Measurements from ENCODE around the gene SETBP1.

Gene SETBP1

GRCh38 chr18:45006934-45007333, 326.2 kb downstream of the SETBP1 start:
- TF ChIP-seq ZNF830 (tag by site-specific recombination; IDR thresholded peaks at IDR 0.05; ENCODE audit: low read depth) (no peak), ZNF777 (tag by site-specific recombination; IDR thresholded peaks at IDR 0.05; ENCODE audit: borderline replicate concordance) (no peak)
- Histone ChIP-seq H3K4me3 (ENCODE audit: low read depth, low read length) (no peak overlapping the region), H3K9me3 (ENCODE audit: control insufficient read depth, insufficient read depth, low read depth, low read length) (no peaks in the 10 kb centered on the region), H3K36me3 (ENCODE audit: control insufficient read depth in 2 of 2, insufficient read depth in 1 of 2, low read length in 2 of 2) (no peaks in the 10 kb centered on the region), H3K27ac (ENCODE audit: extremely low read depth, low read depth, low read length) (no peak overlapping the region), H3K4me1 (ENCODE audit: control insufficient read depth, insufficient read depth, low read length) (peaks cover 13% of the 10 kb centered on the region)
- ChIA-PET POLR2A (no interaction called here), CTCF (no interaction called here)

GRCh38 chr18:45007531-45007930, 326.8 kb downstream of the SETBP1 start:
- POLR2A ChIA-PET, result no interaction called here
- Histone ChIP-seq H3K36me3 (ENCODE audit: control insufficient read depth in 2 of 2, insufficient read depth in 1 of 2, low read length in 2 of 2) (no peaks in the 10 kb centered on the region), H3K4me1 (ENCODE audit: control insufficient read depth, insufficient read depth, low read length) (peaks cover 13% of the 10 kb centered on the region), H3K27ac (ENCODE audit: extremely low read depth, low read depth, low read length) (no peak overlapping the region), H3K9me3 (ENCODE audit: control insufficient read depth, insufficient read depth, low read depth, low read length) (no peaks in the 10 kb centered on the region), H3K4me3 (ENCODE audit: low read depth, low read length) (no peak overlapping the region)
- no peak for TF ChIP-seq ZNF548 (tag by site-specific recombination; IDR thresholded peaks at IDR 0.05)
- CTCF ChIA-PET, result no interaction called here

GRCh38 chr18:45008694-45009413, 328.2 kb downstream of the SETBP1 start:
- peaks cover 13% of the 10 kb centered on the region for H3K4me1 ChIP-seq (ENCODE audit: control insufficient read depth, insufficient read depth, low read length)
- TF ChIP-seq ZNF394 (tag by site-specific recombination; IDR thresholded peaks at IDR 0.05; ENCODE audit: borderline replicate concordance) (no peak), ZNF404 (tag by site-specific recombination; IDR thresholded peaks at IDR 0.05) (no peak), ZNF530 (tag by site-specific recombination; IDR thresholded peaks at IDR 0.05; ENCODE audit: low read depth) (no peak), PBX3 (CRISPR knock-in tag; IDR thresholded peaks at IDR 0.05) (no peak), OVOL3 (tag by site-specific recombination; IDR thresholded peaks at IDR 0.05) (no peak), ZNF529 (tag by site-specific recombination; IDR thresholded peaks at IDR 0.05; ENCODE audit: insufficient replicate concordance) (no peak), ZNF324 (tag by site-specific recombination; IDR thresholded peaks at IDR 0.05) (no peak), CTCF (tag by site-specific recombination; IDR thresholded peaks at IDR 0.05) (no peak), ZNF654 (tag by site-specific recombination; IDR thresholded peaks at IDR 0.05; ENCODE audit: low read depth) (no peak), ZNF560 (tag by site-specific recombination; IDR thresholded peaks at IDR 0.05; ENCODE audit: borderline replicate concordance) (no peak), ZNF157 (tag by site-specific recombination; IDR thresholded peaks at IDR 0.05) (no peak), ZFP37 (tag by site-specific recombination; IDR thresholded peaks at IDR 0.05) (no peak), ATF2 (tag by site-specific recombination; IDR thresholded peaks at IDR 0.05; ENCODE audit: low read depth) (no peak), ZNF426 (tag by site-specific recombination; IDR thresholded peaks at IDR 0.05) (no peak), REPIN1 (tag by site-specific recombination; IDR thresholded peaks at IDR 0.05; ENCODE audit: low read depth) (no peak), ZNF138 (tag by site-specific recombination; IDR thresholded peaks at IDR 0.05; ENCODE audit: borderline replicate concordance) (no peak), PATZ1 (tag by site-specific recombination; IDR thresholded peaks at IDR 0.05) (no peak)
- no peak overlapping the region for H3K4me3 ChIP-seq (ENCODE audit: low read depth, low read length)
- CTCF ChIA-PET, result interaction anchor here (0.6 kb wide), 1 partner anchor 8 kb away, joined by 3 read pairs; no protein-coding TSS in a partner anchor
- no peak overlapping the region for H3K27ac ChIP-seq (ENCODE audit: extremely low read depth, low read depth, low read length)
- no peaks in the 10 kb centered on the region for H3K36me3 ChIP-seq (ENCODE audit: control insufficient read depth in 2 of 2, insufficient read depth in 1 of 2, low read length in 2 of 2)
- POLR2A ChIA-PET, result no interaction called here
- H3K9me3 ChIP-seq (ENCODE audit: control insufficient read depth, insufficient read depth, low read depth, low read length), result no peaks in the 10 kb centered on the region
